Trophoblast cell (in vitro differentiated cells and primary cell): ENCODE results near the gene MAP7D2.

Experiments used
- DNase-seq, 2 donors: peaks; one replicate each; pipeline ENCODE4 v3.0.0-alpha.2; 2016
- H2AFZ ChIP-seq: 2 replicates; pipeline ENCODE4 v1.6.1; 2013; ENCODE audit warnings: low read length, moderate library complexity, mild to moderate bottlenecking; ENCODE audit not compliant: insufficient read depth, poor library complexity
- H2AK5ac ChIP-seq: 2 replicates; pipeline ENCODE4 v1.6.1; 2013; ENCODE audit warnings: mild to moderate bottlenecking, low read length
- H2BK120ac ChIP-seq: 2 replicates; pipeline ENCODE4 v1.6.1; 2013; ENCODE audit warnings: low read length, mild to moderate bottlenecking, moderate library complexity; ENCODE audit not compliant: insufficient read depth, poor library complexity
- H2BK12ac ChIP-seq: 2 replicates; pipeline ENCODE4 v1.6.1; 2013; ENCODE audit warnings: mild to moderate bottlenecking, low read length, moderate library complexity
- H2BK5ac ChIP-seq: 2 replicates; pipeline ENCODE4 v1.6.1; 2013; ENCODE audit warnings: low read length, low read depth, moderate library complexity, mild to moderate bottlenecking; ENCODE audit not compliant: poor library complexity
- H3K14ac ChIP-seq: 2 replicates; pipeline ENCODE4 v1.6.1; 2013; ENCODE audit warnings: mild to moderate bottlenecking, low read length
- H3K18ac ChIP-seq: 2 replicates; pipeline ENCODE4 v1.6.1; 2013; ENCODE audit warnings: mild to moderate bottlenecking, low read length
- H3K23ac ChIP-seq: 2 replicates; pipeline ENCODE4 v1.6.1; 2013; ENCODE audit warnings: low read length
- H3K27ac ChIP-seq: 2 replicates; pipeline ENCODE4 v1.5.1; 2013; ENCODE audit warnings: low read depth, mild to moderate bottlenecking, inconsistent platforms, low read length, moderate library complexity
- H3K27me3 ChIP-seq: 2 replicates; pipeline ENCODE4 v1.6.1; 2013; ENCODE audit warnings: inconsistent platforms, mild to moderate bottlenecking, low read length, moderate library complexity; ENCODE audit not compliant: insufficient read depth
- H3K36me3 ChIP-seq, 2 experiments: 1 replicate in 1 of 2; 2 replicates in 1 of 2; pipeline ENCODE4 v1.6.1; 2013; ENCODE audit warnings: low read length in 2 of 2, mild to moderate bottlenecking in 2 of 2, moderate library complexity in 1 of 2; ENCODE audit not compliant: insufficient read depth in 2 of 2, control insufficient read depth in 1 of 2
- H3K4ac ChIP-seq: 2 replicates; pipeline ENCODE4 v1.6.1; 2013; ENCODE audit warnings: low read depth, mild to moderate bottlenecking, low read length, moderate library complexity
- H3K4me1 ChIP-seq, 2 experiments: 1 replicate in 1 of 2; 2 replicates in 1 of 2; pipeline ENCODE4 v1.6.1; 2013; ENCODE audit warnings: low read length in 2 of 2, mild to moderate bottlenecking in 2 of 2, moderate library complexity in 1 of 2; ENCODE audit not compliant: insufficient read depth in 2 of 2, control insufficient read depth in 1 of 2
- H3K4me2 ChIP-seq: 2 replicates; pipeline ENCODE4 v1.6.1; 2013; ENCODE audit warnings: inconsistent platforms, mild to moderate bottlenecking, low read length, moderate library complexity
- H3K4me3 ChIP-seq: 2 replicates; pipeline ENCODE4 v1.5.1; 2013; ENCODE audit warnings: mild to moderate bottlenecking, low read depth, low read length, inconsistent platforms
- H3K79me1 ChIP-seq: one replicate; pipeline ENCODE4 v1.6.1; 2013; ENCODE audit warnings: low read length
- H3K79me2 ChIP-seq: 2 replicates; pipeline ENCODE4 v1.6.1; 2013; ENCODE audit warnings: low read length, mild to moderate bottlenecking; ENCODE audit not compliant: control insufficient read depth, insufficient read depth, poor library complexity
- H3K9ac ChIP-seq: 2 replicates; pipeline ENCODE4 v1.6.1; 2013; ENCODE audit warnings: mild to moderate bottlenecking, low read length
- H3K9me3 ChIP-seq: 2 replicates; pipeline ENCODE4 v1.6.1; 2013; ENCODE audit warnings: low read depth, mild to moderate bottlenecking, control low read depth, inconsistent platforms, low read length; ENCODE audit not compliant: insufficient read depth
- H4K12ac ChIP-seq: 2 replicates; pipeline ENCODE4 v1.6.1; 2013; ENCODE audit warnings: low read depth, mild to moderate bottlenecking, low read length, moderate library complexity
- H4K8ac ChIP-seq: 2 replicates; pipeline ENCODE4 v1.6.1; 2013; ENCODE audit warnings: low read depth, mild to moderate bottlenecking, low read length, moderate library complexity
- H4K91ac ChIP-seq: one replicate; pipeline ENCODE4 v1.6.1; 2013; ENCODE audit warnings: low read depth, mild to moderate bottlenecking, low read length, moderate library complexity
- WGBS: extraction: QIAGEN DNeasy Blood & Tissue Kit; methylation state at CpG from one replicate; pipeline ENCODE4 v1.1.7; 2013; ENCODE audit warnings: missing lambda C conversion rate; ENCODE audit not compliant: insufficient read length, insufficient coverage; ENCODE audit errors: extremely low coverage; 5-methylcytosine and 5-hydroxymethylcytosine counted together

MAP7D2 gene

GRCh38 chrX:20057479-20057878 is 59.2 kb downstream of the MAP7D2 start:
- Histone ChIP-seq H3K27ac (no peak overlapping the region), H3K4ac (no peak overlapping the region), H2BK12ac (no peak overlapping the region), H3K23ac (no peak overlapping the region), H3K27me3 (no peaks in the 10 kb centered on the region), H3K36me3 (no peaks in the 10 kb centered on the region), H4K12ac (no peak overlapping the region), H2BK5ac (no peak overlapping the region), H2AK5ac (no peak overlapping the region), H3K4me1 (peaks cover 0 to 3% of the 10 kb centered on the region in 2 experiments), H4K8ac (no peak overlapping the region), H2AFZ (no peak overlapping the region), H3K9ac (no peak overlapping the region), H3K79me2 (no peaks in the 10 kb centered on the region), H3K18ac (no peak overlapping the region), H4K91ac (no peak overlapping the region), H3K9me3 (no peaks in the 10 kb centered on the region), H3K4me2 (no peak overlapping the region), H3K14ac (no peak overlapping the region), H3K4me3 (no peak overlapping the region), H3K79me1 (no peaks in the 10 kb centered on the region), H2BK120ac (no peak overlapping the region)
- WGBS: no CpG with 5 or more reads among the region's 4 CpGs
- no peak for DNase-seq

GRCh38 chrX:20056704-20057103 is 60.0 kb downstream of the MAP7D2 start:
- Histone ChIP-seq H2AK5ac (no peak overlapping the region), H2AFZ (no peak overlapping the region), H3K9ac (no peak overlapping the region), H3K79me1 (no peaks in the 10 kb centered on the region), H3K4me2 (no peak overlapping the region), H3K27me3 (no peaks in the 10 kb centered on the region), H3K14ac (no peak overlapping the region), H4K12ac (no peak overlapping the region), H3K9me3 (no peaks in the 10 kb centered on the region), H3K4ac (no peak overlapping the region), H3K4me1 (no peaks in the 10 kb centered on the region), H3K79me2 (no peaks in the 10 kb centered on the region), H3K27ac (no peak overlapping the region), H3K18ac (no peak overlapping the region), H2BK120ac (no peak overlapping the region), H3K23ac (no peak overlapping the region), H2BK12ac (no peak overlapping the region), H4K91ac (no peak overlapping the region), H3K36me3 (no peaks in the 10 kb centered on the region), H2BK5ac (no peak overlapping the region), H4K8ac (no peak overlapping the region), H3K4me3 (no peak overlapping the region)
- no peak for DNase-seq
- no CpG with 5 or more reads among the region's 11 CpGs for WGBS

GRCh38 chrX:20053537-20053936 is 63.2 kb downstream of the MAP7D2 start:
- H2BK120ac ChIP-seq: no peak overlapping the region
- H3K4me2 ChIP-seq: no peak overlapping the region
- H2BK12ac ChIP-seq: no peak overlapping the region
- H4K12ac ChIP-seq: no peak overlapping the region
- no peak overlapping the region for H4K8ac ChIP-seq
- H3K4me3 ChIP-seq: no peak overlapping the region
- no peak overlapping the region for H3K27ac ChIP-seq
- H3K9ac ChIP-seq: no peak overlapping the region
- H3K36me3 ChIP-seq: no peaks in the 10 kb centered on the region
- H3K4me1 ChIP-seq: no peaks in the 10 kb centered on the region
- H3K79me1 ChIP-seq: no peaks in the 10 kb centered on the region
- H2AFZ ChIP-seq: no peak overlapping the region
- H4K91ac ChIP-seq: no peak overlapping the region
- no peak overlapping the region for H3K18ac ChIP-seq
- H3K9me3 ChIP-seq: no peaks in the 10 kb centered on the region
- no CpG with 5 or more reads among the region's 8 CpGs for WGBS
- H2BK5ac ChIP-seq: no peak overlapping the region
- H3K4ac ChIP-seq: no peak overlapping the region
- H3K27me3 ChIP-seq: no peaks in the 10 kb centered on the region
- DNase-seq: no peak
- H3K79me2 ChIP-seq: no peaks in the 10 kb centered on the region
- no peak overlapping the region for H3K23ac ChIP-seq
- no peak overlapping the region for H2AK5ac ChIP-seq
- H3K14ac ChIP-seq: no peak overlapping the region

GRCh38 chrX:20046864-20047263 is 69.8 kb downstream of the MAP7D2 start:
- H3K4me3 ChIP-seq: no peak overlapping the region
- WGBS: no CpG with 5 or more reads among the region's 4 CpGs

More at GRCh38 chrX:20046864-20047263, 69.8 kb downstream of the MAP7D2 start:
- H4K8ac ChIP-seq: no peak overlapping the region
- H2BK12ac ChIP-seq: no peak overlapping the region
- H3K79me1 ChIP-seq: no peaks in the 10 kb centered on the region
- H2AK5ac ChIP-seq: no peak overlapping the region
- H3K4me2 ChIP-seq: no peak overlapping the region
- H3K27ac ChIP-seq: no peak overlapping the region
- H3K9ac ChIP-seq: no peak overlapping the region
- no peak overlapping the region for H3K14ac ChIP-seq
- H2BK120ac ChIP-seq: no peak overlapping the region
- H2BK5ac ChIP-seq: no peak overlapping the region
- H2AFZ ChIP-seq: no peak overlapping the region
- H3K79me2 ChIP-seq: no peaks in the 10 kb centered on the region
- no peak for DNase-seq
- no peak overlapping the region for H4K91ac ChIP-seq
- no peak overlapping the region for H3K23ac ChIP-seq
- H3K4ac ChIP-seq: no peak overlapping the region
- H3K9me3 ChIP-seq: no peaks in the 10 kb centered on the region
- H3K18ac ChIP-seq: no peak overlapping the region
- no peak overlapping the region for H4K12ac ChIP-seq
- H3K4me1 ChIP-seq: no peaks in the 10 kb centered on the region
- H3K36me3 ChIP-seq: no peaks in the 10 kb centered on the region
- no peaks in the 10 kb centered on the region for H3K27me3 ChIP-seq
